Hypothalamus (tissue), 51 donors: ENCODE data around the gene CAMK1D.
"Not testable (repeated sequence)": the region's sequence is repeated elsewhere in the genome, so short reads cannot be mapped to it uniquely, and the experiment has no call there.

Source experiments
- DNase-seq, 51 donors: peaks; one replicate each; lab custom pipeline; 2025; lab: John Stamatoyannopoulos, UW

Gene CAMK1D

DNA sequence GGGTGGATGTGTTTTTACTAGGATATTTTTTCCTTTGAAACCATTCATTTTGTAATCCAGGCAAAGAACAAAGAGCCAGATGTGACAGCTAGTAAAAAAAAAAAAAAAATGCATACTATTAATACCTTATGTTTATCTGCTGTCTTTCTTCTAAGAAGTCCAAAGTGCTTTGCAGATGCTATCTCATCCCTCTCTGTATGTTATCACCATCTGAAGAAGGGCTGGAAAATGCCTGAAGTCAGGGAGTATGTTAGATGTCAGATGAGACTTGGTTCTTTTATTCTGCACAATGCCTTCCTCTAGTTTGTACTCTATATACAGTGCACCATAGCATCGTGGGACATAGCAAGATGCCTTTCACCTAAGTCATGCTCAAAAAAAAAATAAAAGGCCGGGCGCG is 10.4 kb upstream of the CAMK1D start:
- no peak for DNase-seq

DNA sequence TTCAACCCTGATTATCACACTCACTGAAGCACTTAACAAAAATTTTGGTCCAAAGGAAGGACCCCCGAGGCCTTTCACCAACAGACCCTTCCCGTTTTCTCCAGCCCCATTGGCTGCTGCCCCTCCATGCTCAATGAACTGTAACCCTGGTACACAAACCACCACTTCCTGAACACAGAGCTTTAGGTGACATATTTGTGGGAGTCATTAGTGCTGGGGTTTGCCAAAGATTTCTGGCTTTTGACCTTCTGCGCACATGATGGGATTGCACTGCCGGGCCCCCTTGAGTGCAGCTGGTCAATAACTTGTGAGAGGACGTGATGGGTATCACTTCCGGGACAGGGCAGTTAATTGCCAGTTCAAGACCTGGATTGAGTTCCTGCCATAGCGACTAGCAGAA is 9.0 kb upstream of the CAMK1D start:
- no peak for DNase-seq

DNA sequence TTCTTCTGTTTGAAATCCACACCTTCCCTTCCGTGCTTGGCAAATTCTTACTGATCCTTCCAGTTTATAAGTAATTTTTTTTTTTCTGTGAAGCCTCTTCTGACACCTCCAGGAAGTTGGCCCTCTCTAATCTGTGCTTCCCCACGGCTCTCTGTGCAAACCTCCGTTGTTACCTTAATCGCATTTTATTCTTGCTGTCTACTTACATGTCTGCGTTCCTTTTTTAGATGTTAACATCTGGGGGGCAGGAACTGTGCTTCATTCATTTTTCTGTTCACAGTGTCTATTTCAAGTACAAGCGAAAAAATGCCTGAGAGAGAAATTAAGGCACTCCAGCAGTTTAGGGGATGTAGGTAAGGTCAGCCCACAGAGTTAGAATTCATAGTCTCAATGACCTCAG is 8.4 kb upstream of the CAMK1D start:
- no peak for DNase-seq

DNA sequence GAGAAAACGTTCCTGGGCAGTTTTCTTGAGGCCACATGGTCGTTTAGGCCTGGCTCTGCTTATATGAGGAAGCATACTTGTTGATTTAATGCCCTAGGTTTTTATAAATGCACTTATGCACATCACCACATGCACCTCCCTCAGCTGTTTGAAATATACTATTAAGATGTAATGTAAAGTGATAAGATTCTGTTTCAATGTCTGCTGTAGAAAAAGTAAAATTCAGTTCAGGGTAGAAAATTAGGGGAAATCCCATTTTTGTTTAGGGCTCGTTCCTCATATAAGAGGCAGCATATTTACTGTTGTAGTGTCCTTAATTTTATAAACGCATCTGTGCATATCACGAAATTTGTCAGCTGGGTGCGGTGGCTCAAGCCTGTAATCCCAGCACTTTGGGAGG is 7.8 kb upstream of the CAMK1D start:
- DNase-seq, result no peak

DNA sequence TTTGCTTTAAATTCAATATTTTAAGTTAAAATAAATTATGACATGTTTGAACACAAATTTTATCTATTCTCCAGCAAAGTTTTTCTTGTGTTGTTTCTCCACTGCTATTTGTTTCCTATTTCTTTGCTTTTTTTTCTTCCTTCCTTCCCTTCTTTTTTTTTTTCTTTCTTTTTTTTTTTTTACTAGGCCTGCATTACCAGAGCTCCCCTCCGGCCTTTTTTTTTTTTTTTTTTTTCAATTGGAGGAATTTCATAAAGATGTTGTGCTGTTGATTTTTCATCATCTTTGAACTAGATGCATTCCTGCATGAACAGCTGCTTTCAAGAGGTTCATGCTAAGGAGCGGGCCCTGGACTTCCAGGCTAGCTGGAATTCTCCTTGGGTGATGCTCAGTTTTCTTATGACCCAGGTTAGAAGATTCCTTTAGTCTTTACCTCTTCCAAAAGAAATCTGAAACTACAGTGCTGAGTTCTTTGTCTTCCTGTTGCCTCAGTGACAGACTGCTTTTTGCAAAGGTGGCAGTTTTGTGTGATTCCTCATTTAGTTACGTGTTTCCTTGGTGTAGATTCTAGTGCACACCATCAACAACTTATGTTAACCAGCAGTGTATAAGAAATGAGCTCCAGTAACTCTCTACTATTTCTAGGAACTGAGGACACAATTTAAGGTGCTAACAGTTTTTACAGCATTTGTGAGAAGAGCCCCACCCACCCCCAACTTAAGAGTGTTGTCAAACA is 4.8 kb upstream of the CAMK1D start:
- DNase-seq, result no peak

DNA sequence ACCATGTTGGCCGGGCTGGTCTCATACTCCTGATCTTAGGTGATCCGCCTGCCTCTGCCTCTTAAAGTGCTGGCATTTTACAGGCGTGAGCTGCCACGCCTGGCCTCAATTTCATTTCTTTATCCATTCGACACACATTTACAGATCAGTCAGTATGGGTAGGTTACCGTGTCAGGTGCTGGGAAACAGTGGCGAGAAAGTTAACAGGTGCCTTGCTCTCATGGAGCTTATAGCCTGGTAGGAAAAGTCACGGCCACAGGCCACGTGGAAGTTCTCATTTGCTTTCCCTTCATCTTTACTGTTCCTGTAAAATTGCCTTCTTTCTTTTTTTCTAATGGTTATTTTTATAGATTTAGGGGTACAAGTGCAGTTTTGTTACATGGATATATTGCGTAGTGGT is 2.6 kb upstream of the CAMK1D start:
- DNase-seq, result no peak

DNA sequence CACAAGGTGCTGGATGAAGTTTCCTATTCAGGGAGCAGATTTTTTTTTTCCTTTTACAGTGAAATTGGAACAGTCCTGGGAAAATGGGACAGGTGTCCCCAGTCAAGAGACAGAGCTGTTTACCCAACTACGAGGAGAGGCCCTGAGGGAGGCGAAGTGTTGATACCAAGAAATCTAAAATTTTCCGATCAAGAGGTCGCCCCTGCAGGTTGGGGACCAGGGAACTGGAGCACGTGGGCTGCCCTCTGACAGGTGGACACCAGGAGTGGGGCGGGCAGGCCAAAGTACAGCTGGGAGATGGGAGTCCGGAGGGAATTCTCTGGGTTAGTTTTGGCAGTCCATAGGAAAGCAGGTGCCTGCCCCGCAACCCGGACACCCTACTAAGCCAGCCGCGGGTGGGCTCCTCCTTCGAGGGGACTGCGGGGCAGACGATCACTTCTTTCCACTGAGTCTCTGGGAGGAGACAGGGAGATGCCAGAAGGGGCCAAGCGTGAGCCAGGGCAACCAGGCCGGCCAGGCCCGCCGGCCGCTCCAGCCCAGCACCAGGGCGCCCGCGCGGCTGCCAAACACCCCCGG is 965 bp upstream of the CAMK1D start:
- peak in 5 of 51 donors; percentile 45 to 65 (median 53) for DNase-seq

DNA sequence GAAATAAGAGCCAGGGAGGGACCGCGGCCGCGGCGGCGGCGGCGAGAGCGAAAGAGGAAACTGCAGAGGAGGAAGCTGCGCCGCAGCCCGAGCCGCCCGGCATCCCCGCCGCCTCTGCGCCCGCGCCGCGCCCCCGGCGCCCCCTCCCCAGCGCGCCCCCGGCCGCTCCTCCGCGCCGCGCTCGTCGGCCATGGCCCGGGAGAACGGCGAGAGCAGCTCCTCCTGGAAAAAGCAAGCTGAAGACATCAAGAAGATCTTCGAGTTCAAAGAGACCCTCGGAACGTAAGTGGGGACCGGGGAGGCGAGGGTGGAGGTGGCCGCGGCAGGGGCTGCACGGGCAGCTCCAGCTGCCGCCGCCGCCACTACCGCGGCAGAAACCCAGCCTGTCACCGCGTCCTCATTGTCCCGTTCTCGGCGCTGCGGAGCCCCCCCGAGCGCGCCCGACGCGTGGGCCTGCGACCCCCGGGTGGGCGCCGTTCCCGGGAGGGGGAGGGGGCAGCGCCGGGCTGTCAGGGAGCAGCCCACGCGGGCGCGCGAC is 351 bp downstream of the CAMK1D start:
- no peak for DNase-seq

DNA sequence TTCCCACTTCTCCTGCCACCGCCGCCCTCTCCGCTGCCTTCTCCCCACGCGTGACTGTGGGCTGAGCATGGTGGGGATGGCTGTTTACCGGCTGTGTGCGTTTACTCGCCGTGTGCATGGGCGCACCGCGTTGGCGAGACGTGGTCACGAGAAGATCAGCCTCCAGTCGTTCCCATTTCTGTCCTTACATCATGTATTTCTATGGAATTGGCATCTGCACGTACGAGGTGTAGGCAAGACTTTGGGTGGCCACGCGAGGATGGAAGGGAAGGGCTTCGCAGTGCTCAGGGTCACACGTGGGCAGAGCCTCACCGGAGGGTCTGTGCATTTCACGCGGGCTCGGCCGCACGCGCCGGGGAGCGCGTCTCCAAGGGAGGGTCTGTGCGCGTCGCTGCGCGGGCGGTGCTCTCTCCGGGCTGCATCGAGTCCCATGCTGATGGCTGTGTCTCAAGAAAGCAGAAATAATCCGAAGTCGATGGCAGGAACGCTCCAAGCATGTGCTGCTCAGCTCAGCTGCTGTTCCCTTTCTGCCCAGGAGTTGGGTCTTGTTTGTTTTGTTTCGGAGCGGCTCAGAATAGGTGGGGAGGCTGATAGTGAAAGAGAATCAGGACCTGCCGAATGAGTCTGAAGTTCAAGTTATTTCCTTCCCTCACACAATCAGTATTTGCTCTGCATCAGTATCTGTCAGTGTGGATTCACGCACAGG is 973 bp downstream of the CAMK1D start:
- DNase-seq, result peak in 23 of 51 donors; percentile 8 to 69 (median 21)

DNA sequence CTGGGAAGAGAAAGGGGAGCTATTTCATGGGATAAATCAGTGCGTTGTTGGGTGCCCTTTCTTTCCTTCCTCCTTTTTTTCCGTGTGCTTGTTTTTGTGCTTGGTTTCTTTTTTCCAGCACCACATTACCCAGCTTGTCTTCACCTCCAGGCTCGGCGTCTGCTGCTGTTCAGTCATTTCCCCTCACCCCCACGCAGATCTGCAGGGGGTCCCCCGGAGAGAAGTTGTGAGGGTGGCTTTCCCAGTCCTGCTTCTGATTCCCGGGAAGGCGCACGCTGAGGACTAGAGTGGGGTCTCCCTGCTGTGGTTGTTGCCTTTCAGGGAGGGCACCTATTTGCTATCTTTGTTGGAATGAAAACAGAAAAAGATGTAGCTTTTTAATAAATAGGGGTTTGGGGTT is 1.6 kb downstream of the CAMK1D start:
- no peak for DNase-seq

DNA sequence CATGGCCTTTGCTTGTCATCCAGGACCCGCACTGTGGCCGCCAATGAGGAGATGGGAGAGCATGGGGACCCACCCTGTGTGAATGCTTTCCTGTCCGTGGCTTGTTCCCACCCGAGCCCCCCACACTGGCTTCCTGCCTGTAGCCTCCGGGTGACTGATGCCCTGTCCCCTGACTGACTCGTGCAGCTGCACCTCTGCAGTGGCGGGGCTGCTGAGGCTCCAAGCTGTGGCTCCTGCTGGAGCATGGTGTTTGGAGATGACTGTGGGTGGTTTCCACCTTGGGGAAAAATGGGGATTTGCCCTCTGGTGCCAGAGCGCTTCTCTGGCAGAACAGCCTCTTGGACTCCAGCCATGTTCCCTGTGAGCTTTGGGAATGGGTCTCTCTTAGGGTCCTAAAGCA is 2.1 kb downstream of the CAMK1D start:
- peak in 1 of 51 donors; percentile 3 for DNase-seq

DNA sequence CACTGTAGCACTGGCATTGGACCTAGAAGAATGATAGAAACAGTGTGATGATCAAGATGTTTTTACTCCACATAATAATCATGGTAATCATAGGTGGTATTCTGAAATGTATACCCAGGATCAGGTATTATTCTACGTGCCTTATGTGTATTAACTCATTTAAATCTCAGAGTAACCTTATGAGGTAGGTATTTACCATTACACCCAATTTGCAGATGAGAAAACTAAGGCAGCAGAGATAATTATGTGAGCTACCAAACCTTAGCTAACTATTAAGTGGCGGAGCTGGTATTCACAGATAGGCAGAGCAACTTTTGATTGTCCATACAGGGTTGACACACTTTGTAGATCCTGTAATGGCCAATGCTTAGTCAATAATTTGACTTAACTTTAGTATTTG is 2.5 kb downstream of the CAMK1D start:
- DNase-seq, result no peak

DNA sequence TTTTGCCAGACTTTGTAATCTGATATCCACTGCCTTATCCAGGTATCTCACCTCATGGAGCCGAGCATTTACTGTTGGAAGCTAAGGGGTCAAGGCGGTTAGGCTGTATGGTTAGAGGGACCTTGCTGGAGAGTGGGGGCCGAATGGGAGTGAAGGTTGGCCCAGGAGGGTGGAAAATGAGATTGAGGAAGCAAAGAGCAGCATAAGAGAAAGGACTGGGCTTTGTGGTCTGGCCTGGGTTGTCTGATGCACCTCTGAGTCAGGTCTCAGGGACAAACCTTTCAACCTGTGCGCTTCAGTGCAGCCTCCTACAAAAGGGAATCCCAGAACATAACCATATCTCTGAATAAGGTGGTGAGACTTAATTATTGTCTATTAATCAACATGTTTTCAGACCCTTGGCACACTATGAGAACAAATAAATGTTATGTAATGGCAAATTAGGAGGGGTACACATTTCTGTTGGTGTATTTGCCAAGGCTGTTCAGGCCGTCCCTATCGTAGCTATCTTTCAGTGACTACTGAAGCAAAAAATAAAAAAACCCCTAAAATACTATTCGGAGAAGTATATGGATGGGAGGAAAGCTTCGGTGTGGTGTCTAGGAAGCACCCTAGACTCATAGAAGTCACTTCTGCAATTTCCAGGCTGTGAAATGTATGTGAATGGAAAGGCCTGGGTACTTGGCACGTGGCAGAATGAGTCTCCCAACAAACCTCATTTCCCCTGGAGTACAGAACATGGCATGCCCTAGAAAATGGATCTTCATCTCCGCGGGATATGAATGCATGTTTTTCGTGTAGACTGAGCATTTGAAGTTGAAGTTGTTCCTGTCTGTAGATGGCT is 4.3 kb downstream of the CAMK1D start:
- no peak for DNase-seq

DNA sequence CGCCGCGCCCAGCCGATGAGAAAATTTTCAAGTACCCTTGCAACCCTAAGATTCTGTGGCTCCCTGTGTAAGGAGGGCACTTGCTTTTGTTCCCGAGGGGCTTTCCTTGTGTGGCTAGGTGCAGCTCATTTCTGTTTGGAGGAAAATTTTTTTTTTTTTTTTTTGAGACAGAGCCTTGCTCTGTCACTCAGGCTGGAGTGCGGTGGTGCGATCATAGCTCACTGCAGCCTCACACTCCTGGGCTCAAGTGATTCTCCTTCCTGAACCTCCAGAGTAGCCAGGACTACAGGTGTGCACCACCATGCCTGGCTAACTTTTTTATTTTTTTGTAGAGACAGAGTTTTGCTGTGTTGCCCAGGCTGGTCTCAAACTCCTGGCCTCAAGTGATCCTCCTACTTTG is 5.3 kb downstream of the CAMK1D start:
- DNase-seq, result not testable (repeated sequence)

DNA sequence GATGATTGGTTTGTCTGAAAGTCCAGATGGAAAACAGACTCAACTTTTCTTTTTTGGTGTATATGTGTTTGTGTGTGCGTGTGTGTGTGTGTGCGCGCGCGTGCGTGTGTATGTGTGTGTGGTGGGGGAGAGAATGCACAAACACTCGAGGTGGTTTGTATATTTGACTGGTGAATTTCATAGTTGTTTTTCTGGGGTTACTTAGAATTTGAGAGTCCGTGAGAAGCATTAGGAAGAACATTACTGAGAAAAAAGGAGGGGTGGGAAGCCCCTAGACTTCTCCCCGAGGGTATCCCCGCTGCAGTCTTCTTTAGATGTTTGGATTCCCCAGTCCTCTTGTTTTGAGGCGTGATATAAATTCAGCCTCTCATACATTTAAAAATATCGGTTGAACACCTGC is 6.0 kb downstream of the CAMK1D start:
- DNase-seq, result no peak

DNA sequence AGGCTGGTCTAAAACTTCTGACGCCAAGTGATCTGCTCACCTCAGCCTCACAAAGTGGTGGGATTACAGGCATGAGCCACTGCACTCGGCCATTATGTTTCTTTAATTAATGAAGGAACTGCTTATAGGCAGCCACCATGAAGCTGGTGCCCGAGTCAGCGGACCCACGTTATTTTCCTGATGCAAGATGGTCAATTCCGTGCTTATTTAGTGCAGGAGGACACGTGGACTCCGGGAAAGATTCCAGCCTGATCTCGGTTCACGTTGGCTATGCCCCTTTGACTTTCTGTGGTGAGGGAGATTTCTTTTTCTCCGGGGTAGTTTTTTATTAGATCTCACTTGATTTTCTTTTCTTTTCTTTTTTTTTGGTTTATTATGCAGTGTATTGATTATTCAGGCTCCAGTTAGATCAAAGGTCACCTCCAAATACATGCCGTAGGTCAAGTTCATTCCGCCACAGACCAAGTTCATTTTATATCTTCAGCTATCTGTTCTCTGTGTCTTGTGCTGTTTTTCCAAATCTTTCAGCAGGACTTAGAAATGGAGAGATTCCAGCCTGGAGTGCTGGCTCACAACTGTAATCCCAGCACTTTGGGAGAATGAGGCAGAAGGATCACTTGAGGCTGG is 8.3 kb downstream of the CAMK1D start:
- DNase-seq, result no peak

DNA sequence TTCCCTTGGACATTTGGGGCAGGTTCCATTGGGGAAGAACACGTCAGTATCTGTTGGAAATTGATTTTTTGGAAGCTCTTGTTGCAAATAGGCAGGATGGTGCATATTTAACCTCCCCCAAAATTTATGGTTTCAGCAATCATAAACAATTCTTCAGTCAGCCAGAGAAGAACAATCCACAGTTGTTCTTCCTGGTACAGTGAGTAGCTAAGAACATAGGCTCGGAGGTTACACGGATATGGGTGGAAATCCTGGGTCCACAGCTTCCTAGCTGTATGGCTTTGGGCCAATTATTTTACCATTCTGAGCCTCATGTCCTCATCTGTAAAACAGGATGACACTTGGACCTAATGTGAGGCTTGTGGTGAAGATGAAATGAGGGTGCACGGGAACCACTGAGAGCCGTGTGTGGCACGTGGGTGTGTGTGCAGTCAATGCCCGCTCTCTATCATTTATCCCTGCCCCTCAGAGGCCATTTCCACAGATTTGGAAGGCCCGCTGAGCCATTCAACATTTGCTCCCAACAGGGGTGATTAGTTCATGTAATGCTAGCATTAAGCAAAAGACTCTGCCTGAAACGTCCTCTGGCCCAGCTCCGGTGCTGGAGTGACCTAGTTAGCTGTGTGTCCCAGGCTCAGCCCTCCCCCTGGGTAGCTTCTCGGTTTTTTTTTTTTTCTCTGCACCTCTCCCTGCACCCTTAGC is 9.7 kb downstream of the CAMK1D start:
- DNase-seq, result peak in 3 of 51 donors; percentile 5 to 13 (median 11)

DNA sequence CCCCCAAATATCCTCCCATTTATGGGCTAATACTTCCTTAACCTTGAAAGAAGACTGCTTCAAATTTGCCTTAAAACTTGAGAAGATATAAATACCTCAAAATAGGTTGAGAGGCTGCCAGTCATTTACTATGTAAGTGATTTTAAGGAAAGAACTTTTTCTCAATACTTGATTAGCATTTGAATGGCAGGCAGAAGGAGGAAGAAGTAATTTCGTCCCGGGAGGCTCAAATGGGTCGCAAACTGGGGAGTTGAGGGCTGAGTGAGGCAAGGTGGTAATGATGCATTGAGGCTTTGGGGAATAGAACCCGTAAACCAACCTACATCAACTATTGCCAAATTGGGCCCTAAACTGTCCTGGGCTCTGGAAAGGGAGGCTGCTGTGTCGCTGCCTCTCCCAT is 11.1 kb downstream of the CAMK1D start:
- no peak for DNase-seq

DNA sequence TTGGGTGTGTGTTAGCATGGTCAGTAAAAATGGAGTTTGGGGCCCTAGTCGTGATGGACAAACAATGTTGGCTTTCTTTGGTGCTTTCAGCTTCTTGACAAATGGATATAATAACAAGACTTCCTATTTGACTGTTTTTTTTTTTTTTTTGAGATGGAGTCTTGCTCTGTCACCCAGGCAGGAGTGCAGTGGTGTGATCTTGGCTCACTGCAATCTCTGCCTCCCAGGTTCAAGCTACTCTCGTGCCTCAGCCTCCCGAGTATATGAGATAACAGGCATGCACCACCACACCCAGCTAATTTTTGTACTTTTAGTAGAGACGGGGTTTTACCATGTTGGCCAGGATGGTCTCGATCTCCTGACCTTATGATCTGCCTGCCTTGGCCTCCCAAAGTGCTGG is 11.8 kb downstream of the CAMK1D start:
- DNase-seq, result not testable (repeated sequence)

DNA sequence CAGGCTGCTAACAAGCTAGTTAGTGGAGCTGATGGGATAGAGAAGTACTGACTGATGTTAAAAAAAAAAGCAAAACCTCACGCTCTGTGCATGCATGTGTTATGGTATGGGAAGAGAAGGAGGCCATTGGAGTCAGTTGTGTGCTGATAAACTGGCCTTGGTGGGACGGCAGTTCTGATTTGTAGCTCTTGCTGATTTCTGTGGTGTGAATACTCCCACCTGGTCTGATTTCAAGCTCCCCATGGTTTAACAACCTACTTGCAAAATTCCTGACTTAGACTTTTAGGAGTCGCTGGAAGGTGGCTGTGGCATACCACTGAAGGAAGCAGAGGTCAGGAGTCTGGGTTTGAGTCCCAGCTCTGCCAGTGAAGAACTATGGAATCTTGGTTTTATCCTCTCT is 15.2 kb downstream of the CAMK1D start:
- DNase-seq, result no peak
